Muscle layer of duodenum (tissue), 2 donors: ENCODE data around the gene SDK1.
"Not testable (repeated sequence)": the region's sequence is repeated elsewhere in the genome, so short reads cannot be mapped to it uniquely, and the experiment has no call there.

Source experiments
- H3K27ac ChIP-seq: one replicate; pipeline ENCODE4 v1.7.0; 2013; ENCODE audit warnings: mild to moderate bottlenecking, low read length
- H3K27me3 ChIP-seq: one replicate; pipeline ENCODE4 v1.7.0; 2013; ENCODE audit warnings: low read depth, mild to moderate bottlenecking, control low read depth, low read length
- H3K36me3 ChIP-seq, 2 donors: one replicate each; pipeline ENCODE4 v1.7.0; 2013; ENCODE audit warnings: low read length in 2 of 2, control low read depth in 1 of 2, mild to moderate bottlenecking in 1 of 2; ENCODE audit not compliant: insufficient read depth in 2 of 2, control insufficient read depth in 1 of 2
- H3K4me1 ChIP-seq, 2 donors: one replicate each; pipeline ENCODE4 v1.7.0; 2013; ENCODE audit warnings: low read length in 2 of 2, mild to moderate bottlenecking in 2 of 2, control low read depth in 1 of 2, moderate library complexity in 1 of 2; ENCODE audit not compliant: insufficient read depth in 2 of 2, control insufficient read depth in 1 of 2
- H3K4me3 ChIP-seq, 2 donors: one replicate each; pipeline ENCODE4 v1.7.0; 2013; ENCODE audit warnings: low read length in 2 of 2, low read depth in 1 of 2, mild to moderate bottlenecking in 1 of 2
- H3K9me3 ChIP-seq, 2 donors: one replicate each; pipeline ENCODE4 v1.7.0; 2013; ENCODE audit warnings: low read length in 2 of 2, control low read depth in 1 of 2, mild to moderate bottlenecking in 1 of 2; ENCODE audit not compliant: control insufficient read depth in 1 of 2
- donor health status: healthy.

Gene SDK1

DNA sequence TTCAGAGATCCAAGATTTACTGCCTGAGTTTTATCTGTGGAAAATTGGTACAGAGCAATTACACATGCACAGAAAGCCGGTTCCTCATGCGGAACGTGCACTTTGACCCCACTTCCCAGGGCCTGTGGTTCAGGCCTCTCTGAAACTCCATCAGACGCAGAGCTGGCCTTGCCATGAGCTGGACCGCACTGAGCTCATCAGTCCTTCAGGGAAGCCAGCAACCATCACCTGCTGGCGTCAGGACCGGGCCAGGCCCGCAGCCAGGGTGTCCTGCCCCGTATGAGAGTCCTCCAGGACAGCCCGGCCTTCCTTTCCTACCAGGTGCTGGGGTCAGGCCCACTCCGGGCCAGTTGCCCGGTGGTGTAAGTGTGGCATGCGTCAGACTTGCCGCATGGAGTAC is 934.5 kb downstream of the SDK1 start:
- H3K27ac ChIP-seq, result no peak overlapping the region
- H3K36me3 ChIP-seq, result no peaks in the 10 kb centered on the region
- no peaks in the 10 kb centered on the region for H3K4me1 ChIP-seq
- H3K4me3 ChIP-seq, result no peak overlapping the region
- no peaks in the 10 kb centered on the region for H3K9me3 ChIP-seq
- no peaks in the 10 kb centered on the region for H3K27me3 ChIP-seq

DNA sequence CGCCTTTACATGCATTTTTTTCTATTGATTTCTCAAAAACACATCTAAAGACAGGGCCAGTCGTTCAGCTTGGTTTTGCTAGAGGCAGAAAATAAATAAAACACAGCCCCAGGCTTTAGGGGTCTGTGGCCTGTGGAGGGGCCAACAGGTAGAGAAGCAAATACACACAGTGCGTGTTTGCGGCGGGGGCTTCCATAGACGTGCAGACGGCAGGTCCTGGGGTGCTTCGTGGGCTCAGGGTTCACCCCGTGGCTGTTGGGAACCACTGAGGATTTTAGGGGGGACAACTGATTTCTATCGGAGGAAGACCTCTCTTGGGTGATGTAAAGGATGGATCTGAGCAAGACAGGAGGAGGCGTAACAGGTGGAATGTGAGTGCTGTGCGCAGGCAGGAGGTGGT is 935.3 kb downstream of the SDK1 start:
- Histone ChIP-seq H3K9me3 (no peaks in the 10 kb centered on the region), H3K27me3 (no peaks in the 10 kb centered on the region), H3K4me1 (no peaks in the 10 kb centered on the region), H3K27ac (no peak overlapping the region), H3K36me3 (no peaks in the 10 kb centered on the region), H3K4me3 (no peak overlapping the region)

DNA sequence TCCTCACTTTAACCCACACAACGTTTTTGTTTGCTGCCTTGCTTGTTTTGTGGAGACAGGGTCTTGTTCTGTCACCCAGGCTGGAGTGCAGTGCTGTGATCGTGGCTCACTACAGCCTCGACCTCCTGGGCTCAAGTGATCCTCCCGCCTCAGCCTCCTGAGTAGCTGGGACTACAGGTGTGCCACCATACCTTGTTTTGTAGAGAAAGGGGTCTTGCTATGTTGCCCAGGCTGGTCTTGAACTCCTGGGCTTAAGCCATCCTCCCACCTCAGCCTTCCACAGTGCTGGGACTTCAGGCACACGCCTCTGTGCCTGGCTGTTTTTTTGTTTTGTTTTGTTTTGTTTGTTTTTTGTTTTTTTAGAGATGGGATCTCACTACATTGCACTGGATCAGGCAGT is 935.8 kb downstream of the SDK1 start:
- not testable (repeated sequence) for H3K4me3 ChIP-seq, H3K27me3 ChIP-seq, H3K27ac ChIP-seq, H3K4me1 ChIP-seq, H3K36me3 ChIP-seq, H3K9me3 ChIP-seq

DNA sequence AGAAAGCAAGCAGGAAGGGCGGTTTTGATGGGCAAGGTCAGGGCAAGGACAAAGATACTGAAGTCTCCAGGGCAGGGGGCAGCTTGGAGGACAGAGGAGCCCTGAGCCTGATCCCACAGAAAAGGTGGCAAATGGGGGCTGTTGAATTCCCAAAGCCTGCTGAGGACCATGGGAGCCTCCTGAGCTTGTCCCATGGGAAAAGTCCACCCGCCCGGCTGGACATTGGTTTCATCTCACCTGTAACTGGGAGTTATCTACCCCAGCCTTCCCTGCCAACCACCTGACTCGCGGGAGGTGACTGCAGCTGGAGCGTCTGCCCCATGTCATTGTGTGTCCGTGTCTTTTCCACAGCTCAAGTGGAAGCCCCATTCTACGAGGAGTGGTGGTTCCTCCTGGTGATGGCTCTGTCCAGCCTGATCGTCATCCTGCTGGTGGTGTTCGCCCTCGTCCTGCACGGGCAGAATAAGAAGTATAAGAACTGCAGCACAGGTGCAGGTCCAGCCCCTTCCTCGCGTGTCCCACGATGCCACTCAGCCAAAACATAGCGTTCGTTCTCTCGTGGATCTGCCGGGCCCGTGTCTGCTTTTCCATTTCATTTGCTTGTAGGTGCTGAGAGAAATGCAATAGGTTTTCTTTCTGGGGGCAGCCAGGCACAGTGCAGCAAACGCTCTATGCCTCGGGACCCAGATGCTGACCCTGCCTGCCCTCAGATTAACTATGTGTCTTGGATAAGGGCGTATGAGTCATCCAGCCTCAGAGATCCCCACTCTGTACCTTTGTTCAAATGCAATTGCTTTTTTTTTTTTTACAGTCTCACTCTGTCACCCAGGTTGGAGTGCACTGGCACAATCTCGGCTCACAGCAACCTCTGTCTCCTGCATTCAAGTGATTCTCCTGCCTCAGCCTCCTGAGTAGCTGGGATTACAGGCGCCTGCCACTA is 936.5 kb downstream of the SDK1 start:
- Histone ChIP-seq H3K27ac (no peak overlapping the region), H3K4me1 (no peaks in the 10 kb centered on the region), H3K36me3 (no peaks in the 10 kb centered on the region), H3K27me3 (no peaks in the 10 kb centered on the region), H3K4me3 (no peak overlapping the region), H3K9me3 (no peaks in the 10 kb centered on the region)

DNA sequence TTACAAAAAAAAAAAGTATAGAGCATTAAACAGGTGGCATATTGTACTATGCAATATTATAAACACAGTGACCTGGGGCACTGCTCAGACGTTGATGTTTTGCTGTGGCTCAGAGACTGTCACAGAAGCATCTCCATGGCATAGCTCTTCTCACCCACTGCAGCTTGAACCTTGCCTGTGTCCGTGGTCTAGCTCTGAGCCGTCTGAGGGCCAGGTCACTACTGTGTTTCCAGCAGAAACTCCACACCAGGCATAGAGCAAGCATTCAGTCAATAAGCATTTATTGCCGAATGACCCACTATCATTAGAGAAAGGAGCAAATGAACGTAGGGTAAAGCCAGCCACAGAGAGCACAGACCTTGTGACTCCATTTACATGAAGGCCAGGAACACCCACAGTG is 937.8 kb downstream of the SDK1 start:
- Histone ChIP-seq H3K27ac (no peak overlapping the region), H3K4me3 (no peak overlapping the region), H3K4me1 (no peaks in the 10 kb centered on the region), H3K9me3 (no peaks in the 10 kb centered on the region), H3K27me3 (no peaks in the 10 kb centered on the region), H3K36me3 (no peaks in the 10 kb centered on the region)

DNA sequence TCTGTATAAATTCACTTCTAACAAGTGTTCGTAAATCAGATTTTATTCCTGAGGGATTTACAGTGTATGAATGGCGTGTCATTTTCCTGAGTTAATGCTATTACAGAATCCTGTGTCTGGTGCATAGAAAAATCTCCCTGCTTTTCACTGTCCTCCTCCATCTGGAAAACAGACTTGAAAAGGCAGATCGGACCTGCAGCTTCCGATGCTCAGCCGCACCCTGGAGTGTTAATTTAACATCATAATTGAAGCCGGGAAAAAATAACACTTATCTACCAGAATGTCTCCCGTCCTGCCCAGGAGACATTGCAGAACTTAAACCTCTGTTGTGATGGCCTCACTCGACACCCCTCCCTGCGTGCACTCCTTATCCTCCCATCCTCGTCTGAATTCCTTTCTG is 939.0 kb downstream of the SDK1 start:
- H3K4me3 ChIP-seq, result no peak overlapping the region
- no peak overlapping the region for H3K27ac ChIP-seq
- H3K9me3 ChIP-seq, result peaks cover 0 to 8% of the 10 kb centered on the region in 2 donors
- H3K27me3 ChIP-seq, result no peaks in the 10 kb centered on the region
- peaks cover 0 to 5% of the 10 kb centered on the region in 2 donors for H3K36me3 ChIP-seq
- no peaks in the 10 kb centered on the region for H3K4me1 ChIP-seq

DNA sequence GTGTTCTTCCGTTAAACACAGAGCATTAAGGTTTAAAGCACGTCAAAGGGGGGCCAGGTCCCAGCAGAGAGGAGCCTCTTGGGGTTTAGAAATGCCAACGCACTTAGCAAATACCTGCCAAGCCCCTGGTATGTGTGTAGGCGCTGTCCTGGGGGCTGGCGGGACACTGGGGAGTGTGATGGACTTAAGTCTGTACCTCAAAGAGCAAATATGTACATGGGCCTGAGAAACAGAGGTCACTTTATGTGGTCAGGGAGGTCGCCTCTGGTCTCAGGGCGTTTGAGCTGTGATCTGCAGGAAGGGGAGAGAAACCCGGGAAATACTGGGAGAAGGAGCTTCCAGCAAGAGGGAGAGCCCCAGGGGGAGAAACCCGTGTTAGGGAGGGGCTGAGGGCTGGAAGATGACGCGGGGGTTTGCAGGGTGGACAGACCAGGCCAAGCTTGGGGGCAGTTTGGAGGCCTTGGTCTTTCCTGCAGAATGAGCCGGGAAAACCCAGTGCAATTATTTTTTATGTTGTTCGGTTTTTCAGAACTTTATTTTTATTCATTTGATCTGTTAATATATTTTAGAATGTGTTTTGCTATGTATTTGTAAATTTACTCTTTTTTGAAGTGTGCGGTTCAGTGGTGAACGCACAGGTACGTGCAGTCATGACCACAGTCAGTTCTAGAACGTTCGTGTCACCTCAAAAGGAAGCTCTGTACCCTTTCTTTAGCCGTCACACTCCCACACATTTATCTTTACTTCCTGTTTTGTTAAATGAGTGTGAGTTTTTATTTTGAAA is 939.7 kb downstream of the SDK1 start:
- peaks cover 0 to 9% of the 10 kb centered on the region in 2 donors for H3K9me3 ChIP-seq
- H3K27me3 ChIP-seq, result no peaks in the 10 kb centered on the region
- no peak overlapping the region for H3K4me3 ChIP-seq
- no peaks in the 10 kb centered on the region for H3K4me1 ChIP-seq
- no peak overlapping the region for H3K27ac ChIP-seq
- peaks cover 0 to 5% of the 10 kb centered on the region in 2 donors for H3K36me3 ChIP-seq

DNA sequence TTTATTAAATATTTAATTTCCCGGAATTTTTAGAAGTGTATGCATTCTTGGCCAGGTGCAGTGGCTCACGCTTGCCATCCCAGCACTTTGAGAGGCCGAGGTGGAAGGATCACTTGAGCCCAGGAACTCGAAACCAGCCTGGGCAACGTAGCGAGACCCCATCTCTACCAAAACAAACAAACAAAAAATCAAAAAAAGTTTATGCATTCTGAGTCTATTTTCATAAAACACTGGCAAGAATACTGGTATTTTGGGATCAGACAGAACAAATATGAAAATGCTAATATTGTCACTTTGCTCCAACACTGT is 940.2 kb downstream of the SDK1 start:
- no peaks in the 10 kb centered on the region for H3K4me1 ChIP-seq
- no peak overlapping the region for H3K4me3 ChIP-seq
- no peaks in the 10 kb centered on the region for H3K27me3 ChIP-seq
- peaks cover 0 to 5% of the 10 kb centered on the region in 2 donors for H3K36me3 ChIP-seq
- H3K9me3 ChIP-seq, result peaks cover 0 to 9% of the 10 kb centered on the region in 2 donors
- H3K27ac ChIP-seq, result no peak overlapping the region

DNA sequence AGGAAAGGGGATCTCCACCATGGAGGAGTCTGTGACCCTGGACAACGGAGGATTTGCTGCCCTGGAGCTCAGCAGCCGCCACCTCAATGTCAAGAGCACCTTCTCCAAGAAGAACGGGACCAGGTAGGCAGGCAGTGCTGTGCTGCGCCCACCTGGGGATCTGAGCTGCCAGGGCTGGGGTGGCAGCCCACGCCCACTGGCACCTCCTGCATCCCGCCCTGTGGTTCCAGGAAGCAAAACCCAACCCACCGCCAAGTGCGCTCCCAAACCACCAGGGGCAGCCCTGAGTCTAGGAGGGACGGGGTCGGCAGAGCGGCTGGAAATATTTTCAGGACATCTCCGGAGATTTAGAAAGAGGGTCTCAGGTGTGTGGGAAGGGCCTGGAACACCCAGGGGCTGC is 940.7 kb downstream of the SDK1 start:
- Histone ChIP-seq H3K4me1 (no peaks in the 10 kb centered on the region), H3K4me3 (no peak overlapping the region), H3K27ac (no peak overlapping the region), H3K9me3 (peaks cover 0 to 9% of the 10 kb centered on the region in 2 donors), H3K36me3 (peaks cover 0 to 5% of the 10 kb centered on the region in 2 donors), H3K27me3 (no peaks in the 10 kb centered on the region)

DNA sequence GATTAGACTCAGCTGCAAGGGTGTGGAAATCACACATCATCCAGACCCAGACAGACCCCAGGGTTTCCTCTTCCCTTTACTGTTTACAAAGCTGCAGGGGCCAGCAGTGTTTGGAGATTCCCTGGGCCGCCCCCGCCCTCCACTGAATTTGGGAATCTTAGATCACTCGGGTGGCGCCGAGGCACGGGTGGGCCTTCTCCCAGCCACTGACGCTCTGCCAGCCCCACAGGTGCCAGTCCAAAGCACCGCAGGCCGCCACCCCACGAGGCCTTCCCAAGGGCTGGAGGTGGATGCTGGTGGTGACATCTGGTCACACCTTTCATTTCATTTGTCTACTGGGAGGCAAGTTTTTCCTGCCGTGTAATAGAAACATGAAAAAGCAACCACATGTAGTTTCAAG is 941.7 kb downstream of the SDK1 start:
- H3K4me1 ChIP-seq, result no peaks in the 10 kb centered on the region
- peaks cover 0 to 9% of the 10 kb centered on the region in 2 donors for H3K9me3 ChIP-seq
- no peaks in the 10 kb centered on the region for H3K27me3 ChIP-seq
- no peak overlapping the region for H3K4me3 ChIP-seq
- no peak overlapping the region for H3K27ac ChIP-seq
- H3K36me3 ChIP-seq, result peaks cover 0 to 5% of the 10 kb centered on the region in 2 donors

DNA sequence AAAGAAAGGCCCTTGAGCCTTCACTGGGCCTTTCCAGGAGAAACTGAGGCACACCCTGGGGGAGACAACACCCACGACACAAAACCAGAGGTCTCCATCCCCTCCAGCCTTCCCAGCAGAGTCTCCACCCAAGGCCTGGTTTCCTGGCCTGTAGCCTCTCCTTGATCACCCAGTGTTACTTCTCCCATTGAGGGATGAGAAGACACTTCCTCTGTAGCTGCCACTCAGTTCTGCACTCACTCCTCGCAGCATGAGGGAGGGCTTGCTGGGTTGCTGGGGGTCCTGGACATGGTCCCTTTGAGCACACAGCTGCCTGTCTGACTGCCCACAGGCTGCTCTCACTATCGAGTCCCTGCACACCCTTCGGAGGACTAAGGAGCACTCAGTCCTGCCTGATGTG is 943.0 kb downstream of the SDK1 start:
- no peaks in the 10 kb centered on the region for H3K27me3 ChIP-seq
- no peak overlapping the region for H3K27ac ChIP-seq
- peaks cover 0 to 5% of the 10 kb centered on the region in 2 donors for H3K36me3 ChIP-seq
- H3K4me3 ChIP-seq, result no peak overlapping the region
- peaks cover 0 to 9% of the 10 kb centered on the region in 2 donors for H3K9me3 ChIP-seq
- no peaks in the 10 kb centered on the region for H3K4me1 ChIP-seq
